IPS-NIHi11 (cell line): ENCODE results near the gene SSTR1.

Experiments used
- DNase-seq: peaks from one replicate; pipeline ENCODE4 v3.0.0; 2012; ENCODE audit warnings: mixed read lengths, low spot score

SSTR1 gene

DNA sequence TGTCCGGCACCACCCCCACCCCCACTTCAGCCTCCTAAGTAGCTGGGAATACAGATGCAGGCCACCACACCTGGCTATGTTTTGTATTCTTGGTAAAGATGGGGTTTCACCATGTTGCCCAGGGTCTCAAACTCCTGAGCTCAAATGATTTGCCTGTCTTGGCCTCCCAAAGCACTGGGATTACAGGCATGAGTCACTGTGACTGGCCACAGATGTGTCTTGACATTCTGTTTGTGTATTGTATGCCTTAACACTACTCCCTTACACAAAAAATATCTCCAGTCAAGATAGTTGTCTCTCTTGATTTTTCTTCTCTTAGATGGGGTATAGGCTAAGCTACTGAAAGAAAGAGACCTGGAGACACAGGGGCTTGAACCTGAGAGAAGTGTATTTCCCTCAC is 30.6 kb downstream of the SSTR1 start:
- no peak for DNase-seq

DNA sequence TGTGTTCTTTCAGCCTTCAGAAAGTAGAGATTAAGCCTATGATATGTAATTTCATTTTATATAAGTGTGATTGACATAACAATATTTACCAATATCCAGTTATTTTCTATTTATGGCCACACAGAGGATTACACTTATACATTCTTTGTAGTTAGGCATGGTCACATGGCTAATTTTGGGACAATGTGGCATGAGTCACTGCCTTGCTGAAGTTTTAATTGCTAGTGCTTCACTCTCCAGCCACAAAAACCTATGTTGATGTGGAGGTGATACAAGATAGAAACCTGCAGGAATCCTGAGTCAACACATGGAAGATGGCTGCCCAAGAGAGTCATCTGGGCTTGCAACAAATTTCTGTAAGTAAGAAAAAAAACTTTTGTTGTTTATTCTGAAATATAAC is 31.2 kb downstream of the SSTR1 start:
- DNase-seq = no peak

DNA sequence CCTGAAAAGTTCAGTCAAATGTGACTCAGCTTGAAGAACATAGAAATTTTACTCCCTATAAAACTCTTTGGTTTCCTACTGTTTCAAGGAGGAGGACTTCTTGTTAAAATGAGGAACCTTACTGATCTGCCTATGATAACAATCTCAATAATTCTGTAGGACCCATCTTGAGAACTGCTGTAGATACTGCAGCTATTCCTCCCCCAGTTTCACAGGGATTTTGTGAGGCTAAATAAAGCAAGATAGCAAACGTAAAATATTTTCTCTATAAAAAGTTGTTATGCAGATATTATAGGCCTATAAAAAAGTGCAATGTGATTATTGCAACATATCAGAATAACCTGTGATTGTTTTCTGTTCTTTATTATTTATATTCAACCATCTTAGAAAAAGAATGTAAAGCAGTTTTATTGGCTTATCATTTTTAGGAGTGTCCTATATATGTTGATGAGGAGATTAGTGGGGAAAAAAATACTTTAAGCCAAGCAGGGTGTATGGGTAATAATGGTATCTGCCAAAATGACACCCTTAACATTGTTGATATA is 36.1 kb downstream of the SSTR1 start:
- DNase-seq = no peak

DNA sequence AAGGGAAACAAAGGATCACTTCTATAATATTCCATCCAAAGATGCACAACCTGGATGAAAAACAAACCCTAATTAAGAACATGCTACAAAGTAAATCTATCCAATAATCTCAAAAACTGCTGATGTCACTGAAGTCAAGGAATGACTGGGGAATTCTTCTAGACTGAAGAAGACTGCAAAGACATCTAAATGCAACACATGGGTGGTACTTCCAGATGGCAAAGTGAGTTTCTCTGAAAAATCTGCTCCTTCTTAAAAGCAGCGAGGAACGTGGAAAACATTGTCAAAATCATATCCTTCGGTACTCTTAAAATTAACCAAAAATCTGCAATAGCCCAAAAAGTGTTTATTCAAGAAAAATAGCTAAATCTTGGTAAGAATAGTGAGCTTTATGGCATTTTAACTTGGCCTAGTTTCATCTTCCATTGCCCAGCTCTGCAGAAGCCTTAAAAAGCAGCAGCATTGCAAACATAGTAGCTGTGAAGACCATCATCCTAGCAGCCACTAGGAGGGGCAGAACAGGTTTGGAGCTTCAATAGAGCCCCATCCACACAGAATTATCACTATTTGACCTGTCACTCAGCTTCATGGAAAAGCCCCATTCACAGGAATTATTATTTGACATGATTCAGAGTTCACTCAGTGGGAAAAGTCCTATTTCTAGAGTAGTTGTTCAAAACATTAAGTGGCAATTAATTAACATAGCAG is 40.8 kb downstream of the SSTR1 start:
- no peak for DNase-seq

GRCh38 chr14:38250331-38250730 is 42.6 kb downstream of the SSTR1 start:
- no peak for DNase-seq

DNA sequence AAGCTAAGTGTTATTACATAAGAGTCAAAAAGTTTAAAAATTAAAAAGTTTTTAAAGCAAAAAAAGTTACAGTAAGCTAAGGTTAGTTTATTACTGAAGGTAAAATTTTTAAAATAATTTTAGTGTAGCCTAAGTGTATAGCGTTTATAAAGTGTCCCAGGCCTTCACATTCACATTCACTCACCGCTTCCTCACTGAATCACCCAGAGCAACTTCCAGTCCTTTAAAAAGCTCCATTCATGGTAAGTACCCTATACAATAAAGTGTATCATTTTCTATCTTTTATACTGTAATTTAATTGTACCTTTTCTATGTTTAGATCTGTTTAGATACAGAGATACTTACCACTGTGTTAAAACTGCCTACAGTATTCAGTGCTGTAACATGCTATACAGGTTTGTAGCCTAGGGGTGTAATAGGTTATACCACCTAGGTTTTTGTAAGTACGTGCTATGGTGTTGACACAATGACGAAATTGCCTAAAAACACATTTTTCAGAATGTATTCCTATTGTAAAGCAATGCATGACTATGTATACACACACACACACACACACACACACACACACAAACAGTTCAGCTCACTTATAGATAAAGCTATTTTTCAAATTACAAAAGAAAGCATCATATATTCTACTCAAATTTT is 44.5 kb downstream of the SSTR1 start:
- no peak for DNase-seq

- no peak for DNase-seq
These were observed 46.0 kb downstream of the SSTR1 start for GRCh38 chr14:38253676-38254075.

- peak; percentile 42 for DNase-seq
These were observed 47.1 kb downstream of the SSTR1 start for GRCh38 chr14:38254571-38255407.

GRCh38 chr14:38255408-38255672 is 47.6 kb downstream of the SSTR1 start:
- no peak for DNase-seq

- peak; percentile 45 for DNase-seq
These were observed 48.2 kb downstream of the SSTR1 start, which contains the start of gene CLEC14A for GRCh38 chr14:38255673-38256532. CLEC14A (minus strand) TSS chr14:38256093; CDS start chr14:38256022, 71 bp downstream.

DNA sequence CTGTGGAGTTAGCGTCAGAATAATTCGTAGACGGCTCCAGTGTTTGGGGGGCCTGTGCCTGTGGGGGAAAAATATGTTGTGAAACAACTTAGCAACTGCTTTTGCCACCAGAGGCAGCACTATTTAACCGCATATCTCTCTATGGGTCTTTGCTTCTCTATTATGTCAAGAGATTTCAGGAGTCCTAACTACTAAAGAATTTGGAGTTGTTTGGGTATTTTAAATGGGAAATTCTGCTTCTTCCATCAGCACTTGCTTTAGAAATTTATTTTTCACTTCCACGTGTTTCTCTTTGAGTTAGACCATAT is 48.8 kb downstream of the SSTR1 start:
- DNase-seq = no peak

GRCh38 chr14:38257507-38257906 is 49.8 kb downstream of the SSTR1 start:
- no peak for DNase-seq

- DNase-seq = no peak
These were observed 53.9 kb downstream of the SSTR1 start for GRCh38 chr14:38261620-38262019.
